ENCODE measurements around the gene PRR14.

PRR14 gene

DNA sequence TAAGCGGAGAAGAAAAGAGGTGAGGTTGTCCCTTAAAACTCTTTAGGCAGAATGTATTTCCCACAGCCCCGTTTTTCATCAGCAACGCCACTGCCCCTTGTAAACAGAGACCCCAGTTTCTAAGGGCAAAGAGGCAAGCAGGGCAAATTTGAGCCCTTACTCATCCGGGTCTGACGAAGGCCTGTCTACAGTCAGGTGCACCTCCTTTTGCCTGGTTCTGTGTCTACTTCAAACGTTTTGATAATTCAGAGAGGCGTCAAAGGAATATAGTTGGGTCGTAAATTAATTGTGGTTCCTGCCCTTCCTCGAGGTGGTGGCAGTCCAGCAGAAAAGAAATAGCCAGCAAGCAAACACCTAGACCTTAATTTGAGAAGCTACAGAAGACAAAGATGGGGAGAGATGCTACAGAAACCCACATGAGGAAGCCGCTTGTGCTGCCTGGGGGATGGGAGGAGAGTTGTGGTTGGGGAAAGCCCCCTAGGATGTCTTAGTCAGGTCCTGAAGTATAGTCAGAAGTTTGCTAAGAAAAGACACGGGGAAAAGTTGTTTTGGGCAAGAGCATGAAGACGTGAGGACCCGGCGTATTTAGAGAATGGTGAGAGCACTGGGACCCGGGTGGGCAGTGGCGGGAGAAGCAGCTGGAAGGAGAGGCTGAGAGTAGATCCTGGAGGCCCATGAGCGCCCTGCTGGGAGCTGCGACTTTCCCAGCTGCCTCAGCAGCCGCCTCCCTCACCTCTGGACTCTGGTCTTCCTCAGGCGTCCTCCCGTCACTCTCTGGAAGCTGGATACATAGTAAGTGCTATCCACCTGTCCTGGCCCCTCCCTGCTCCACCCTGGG is 9.9 kb downstream of the PRR14 start:
- DNase-seq: no peak

DNA sequence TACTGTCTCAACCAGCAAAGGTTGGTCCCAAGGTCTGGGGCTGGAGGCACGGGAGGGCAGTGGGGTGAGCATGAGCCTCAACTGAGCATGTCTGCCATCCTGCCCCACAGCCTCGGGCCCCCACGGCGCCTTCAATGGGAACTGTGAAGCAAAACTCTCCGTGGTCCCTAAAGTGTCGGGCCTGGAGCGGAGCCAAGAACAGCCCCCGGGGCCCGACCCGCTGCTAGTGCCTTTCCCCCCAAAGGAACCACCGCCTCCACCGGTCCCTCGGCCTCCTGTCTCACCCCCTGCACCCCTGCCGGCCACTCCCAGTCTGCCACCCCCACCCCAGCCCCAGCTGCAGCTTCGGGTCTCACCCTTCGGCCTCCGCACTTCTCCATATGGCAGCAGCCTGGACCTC is 11.7 kb downstream of the PRR14 start:
- DNase-seq: no peak

DNA sequence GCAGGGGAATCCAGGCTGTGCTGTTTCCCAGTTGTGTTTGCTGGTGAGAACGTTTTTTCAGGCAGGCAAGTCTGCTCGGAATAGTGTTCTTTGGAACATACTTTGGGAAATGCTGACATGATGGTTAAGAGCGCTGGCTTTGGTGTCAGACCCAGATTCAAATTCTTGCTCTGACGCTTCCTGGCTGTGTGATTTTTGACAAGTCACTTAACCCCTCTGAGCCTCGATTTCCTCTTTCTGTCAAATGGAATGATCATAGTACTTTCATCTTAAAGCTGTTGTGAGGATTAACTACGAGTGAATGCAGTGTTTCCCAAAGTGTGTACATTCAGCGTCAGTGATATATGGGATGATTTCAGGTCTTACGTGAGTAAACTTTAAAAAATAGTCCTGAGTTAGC is 12.3 kb downstream of the PRR14 start:
- DNase-seq: no peak

DNA sequence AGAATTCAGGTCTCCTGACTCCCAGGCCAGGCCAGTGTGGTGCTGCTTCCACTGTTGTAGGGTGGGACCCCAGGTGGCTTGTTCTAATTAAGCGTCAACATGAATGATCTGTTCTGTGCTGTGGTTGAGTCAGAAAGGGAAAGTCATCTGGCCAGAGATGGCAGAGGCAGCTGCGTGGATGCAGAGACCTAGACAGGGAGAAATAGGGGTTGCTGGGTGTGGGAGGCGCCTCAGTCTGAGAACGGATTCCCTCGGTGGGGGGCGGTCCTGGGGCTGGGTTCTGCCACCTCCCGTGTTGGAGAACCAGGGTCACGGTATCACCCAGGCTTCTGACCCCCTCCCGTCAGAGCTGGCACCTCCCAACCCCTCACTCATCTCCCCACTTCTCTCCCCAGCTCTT is 13.1 kb downstream of the PRR14 start:
- no peak for DNase-seq

DNA sequence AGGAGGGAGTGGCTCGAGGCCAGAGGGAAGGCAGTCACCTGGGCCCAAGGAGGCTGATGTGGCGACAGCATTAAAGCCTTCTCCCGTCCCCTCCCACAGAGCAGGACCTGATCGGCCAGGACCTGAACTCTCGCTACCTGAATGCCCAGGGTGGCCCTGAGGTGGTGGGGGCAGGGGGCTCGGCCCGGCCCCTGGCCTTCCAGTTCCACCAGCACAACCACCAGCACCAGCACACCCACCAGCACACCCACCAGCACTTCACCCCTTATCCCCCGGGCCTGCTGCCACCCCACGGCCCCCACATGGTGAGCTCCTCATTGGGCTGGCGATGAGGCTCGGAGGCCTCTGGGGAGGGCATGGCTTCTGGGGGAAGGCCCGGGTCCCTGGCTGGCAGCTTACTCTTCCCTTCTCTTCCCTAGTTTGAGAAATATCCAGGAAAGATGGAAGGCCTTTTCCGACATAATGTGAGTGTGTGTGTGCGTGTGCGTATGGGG is 13.9 kb downstream of the PRR14 start:
- DNase-seq: no peak

DNA sequence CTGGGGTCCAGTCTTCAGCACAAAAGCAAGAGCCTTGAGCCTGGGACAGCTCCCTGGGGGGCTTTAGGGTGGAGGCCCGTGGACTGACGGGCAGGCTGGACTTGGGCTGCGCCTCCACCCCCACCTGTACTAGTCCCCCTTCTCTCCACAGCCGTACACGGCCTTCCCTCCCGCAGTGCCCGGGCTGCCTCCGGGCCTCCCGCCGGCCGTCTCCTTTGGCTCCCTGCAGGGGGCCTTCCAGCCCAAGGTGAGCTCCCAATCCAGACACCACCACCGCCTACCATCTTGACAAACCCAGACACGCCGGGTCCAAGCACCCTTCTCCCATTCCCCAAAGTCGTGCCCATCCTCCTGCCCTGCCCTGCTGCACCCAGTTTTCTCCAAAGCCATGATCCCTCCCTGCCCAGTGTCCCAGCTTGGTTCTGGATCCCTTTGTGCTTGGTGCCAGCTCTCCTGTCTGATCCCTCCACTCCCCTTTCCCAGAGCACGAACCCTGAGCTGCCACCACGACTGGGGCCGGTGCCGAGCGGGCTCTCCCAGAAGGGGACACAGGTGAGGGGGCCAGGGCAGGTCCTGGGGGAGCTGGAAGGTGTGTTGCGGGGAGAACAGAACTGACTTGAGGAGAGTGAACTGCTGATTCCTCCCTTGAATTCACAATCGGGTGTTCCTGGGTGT is 14.5 kb downstream of the PRR14 start:
- no peak for DNase-seq

DNA sequence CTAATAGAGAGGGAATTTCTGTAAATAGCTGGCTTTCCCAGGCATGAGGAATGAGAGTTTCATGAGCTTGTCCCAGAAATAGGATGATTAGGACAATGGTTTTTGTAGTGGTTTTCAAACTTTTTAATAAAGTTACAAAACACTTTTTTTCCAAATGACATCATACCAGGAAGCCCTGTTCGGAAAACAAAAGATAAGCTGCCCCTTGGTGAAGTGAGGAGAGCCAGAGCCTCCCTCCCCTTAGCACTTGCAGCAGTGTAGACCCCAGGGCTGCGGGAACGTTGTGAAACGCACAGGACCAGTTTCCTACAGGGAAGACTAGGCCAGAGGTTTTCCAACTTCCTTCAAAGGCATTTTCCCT is 15.1 kb downstream of the PRR14 start:
- DNase-seq: no peak

DNA sequence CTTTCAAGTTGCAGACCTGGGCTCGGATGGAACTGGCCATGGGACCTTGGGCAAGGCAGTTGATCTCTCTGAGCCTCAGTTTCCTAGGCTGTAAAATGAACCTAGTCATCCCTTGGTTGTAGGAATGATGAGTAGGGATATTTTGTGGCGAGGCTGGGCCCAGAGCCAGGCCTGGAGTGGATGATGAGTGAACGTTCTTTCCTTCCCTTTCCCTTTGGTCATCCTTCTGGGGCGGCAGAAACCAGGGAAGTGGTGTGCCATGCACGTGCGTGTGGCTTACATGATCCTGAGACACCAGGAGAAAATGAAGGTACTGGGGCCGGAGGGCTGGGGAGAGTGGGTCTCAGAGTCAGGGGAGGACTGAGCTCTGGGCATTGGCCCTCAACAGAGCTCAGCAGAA is 15.9 kb downstream of the PRR14 start:
- DNase-seq: no peak

DNA sequence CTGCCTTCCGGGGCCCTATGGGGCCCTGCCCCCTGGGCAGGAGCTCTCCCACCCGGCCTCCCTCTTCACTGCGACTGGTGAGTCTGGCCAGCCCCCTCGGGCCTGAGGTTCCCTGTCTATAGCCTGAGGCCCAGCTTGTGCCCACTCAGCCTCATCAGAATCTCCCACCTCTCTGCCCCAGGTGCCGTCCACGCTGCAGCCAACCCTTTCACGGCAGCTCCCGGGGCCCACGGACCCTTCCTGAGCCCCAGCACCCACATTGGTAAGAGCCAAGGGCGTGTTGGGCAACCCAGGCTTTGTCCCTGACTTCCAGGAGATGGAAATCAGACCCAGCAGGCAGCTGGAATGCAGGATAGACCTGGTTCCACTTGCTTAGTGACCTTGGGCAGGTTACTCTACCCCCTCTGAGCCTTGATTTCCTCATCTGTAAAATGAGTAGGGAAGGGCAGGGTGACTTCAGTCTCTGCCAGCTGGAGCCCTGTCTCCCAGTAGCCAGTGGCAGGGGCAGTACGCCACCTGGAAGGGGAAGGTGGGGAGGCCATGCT is 16.7 kb downstream of the PRR14 start:
- DNase-seq: no peak

DNA sequence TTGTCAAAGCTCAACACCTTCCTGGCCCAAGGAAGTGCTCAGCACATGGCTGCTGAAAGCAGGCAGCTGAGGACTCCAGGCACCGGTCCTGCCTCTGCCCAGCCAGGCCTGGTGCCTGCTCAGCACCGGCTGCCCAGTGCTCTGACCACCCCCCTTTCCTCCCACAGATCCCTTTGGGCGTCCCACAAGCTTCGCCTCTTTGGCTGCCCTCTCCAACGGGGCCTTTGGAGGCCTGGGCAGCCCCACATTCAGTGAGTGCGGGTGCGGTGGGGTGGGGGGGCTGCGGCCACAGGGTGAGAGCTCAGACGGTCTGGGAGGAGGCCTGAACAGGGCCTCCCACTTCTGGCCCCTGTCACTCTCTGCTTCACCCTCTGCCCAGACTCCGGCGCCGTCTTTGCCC is 17.6 kb downstream of the PRR14 start:
- no peak for DNase-seq

DNA sequence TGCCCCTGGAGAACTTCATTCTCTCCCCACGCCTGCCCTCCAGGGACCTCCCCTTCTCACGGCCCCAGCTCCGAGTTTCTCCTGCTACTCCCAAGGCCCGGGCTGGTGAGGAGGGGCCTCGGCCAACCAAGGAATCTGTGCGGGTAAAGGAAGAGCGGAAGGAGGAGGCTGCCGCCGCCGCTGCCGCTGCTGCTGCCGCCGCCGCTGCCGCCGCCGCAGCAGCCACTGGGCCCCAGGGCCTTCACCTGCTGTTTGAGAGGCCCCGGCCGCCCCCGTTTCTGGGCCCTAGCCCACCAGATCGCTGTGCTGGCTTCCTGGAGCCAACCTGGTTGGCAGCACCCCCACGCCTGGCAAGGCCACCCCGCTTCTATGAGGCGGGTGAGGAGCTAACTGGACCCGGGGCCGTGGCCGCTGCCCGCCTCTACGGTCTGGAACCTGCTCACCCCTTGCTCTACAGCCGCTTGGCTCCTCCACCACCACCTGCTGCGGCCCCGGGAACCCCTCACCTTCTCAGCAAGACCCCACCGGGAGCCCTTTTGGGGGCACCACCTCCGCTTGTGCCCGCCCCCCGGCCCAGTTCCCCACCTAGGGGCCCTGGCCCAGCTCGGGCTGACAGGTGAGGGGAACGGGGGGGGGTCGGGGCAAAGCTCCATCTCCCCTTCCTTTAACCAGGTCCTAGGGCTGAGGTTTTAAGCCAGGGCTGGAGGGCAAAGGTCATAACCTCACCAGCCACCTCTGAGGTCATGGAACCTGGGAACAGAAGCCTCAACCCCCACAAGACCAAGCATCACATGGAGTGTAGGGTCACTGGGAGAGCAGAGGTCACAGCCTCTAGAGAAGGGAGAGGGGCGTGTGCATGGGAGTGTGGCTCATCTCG is 18.5 kb downstream of the PRR14 start:
- no peak for DNase-seq

DNA sequence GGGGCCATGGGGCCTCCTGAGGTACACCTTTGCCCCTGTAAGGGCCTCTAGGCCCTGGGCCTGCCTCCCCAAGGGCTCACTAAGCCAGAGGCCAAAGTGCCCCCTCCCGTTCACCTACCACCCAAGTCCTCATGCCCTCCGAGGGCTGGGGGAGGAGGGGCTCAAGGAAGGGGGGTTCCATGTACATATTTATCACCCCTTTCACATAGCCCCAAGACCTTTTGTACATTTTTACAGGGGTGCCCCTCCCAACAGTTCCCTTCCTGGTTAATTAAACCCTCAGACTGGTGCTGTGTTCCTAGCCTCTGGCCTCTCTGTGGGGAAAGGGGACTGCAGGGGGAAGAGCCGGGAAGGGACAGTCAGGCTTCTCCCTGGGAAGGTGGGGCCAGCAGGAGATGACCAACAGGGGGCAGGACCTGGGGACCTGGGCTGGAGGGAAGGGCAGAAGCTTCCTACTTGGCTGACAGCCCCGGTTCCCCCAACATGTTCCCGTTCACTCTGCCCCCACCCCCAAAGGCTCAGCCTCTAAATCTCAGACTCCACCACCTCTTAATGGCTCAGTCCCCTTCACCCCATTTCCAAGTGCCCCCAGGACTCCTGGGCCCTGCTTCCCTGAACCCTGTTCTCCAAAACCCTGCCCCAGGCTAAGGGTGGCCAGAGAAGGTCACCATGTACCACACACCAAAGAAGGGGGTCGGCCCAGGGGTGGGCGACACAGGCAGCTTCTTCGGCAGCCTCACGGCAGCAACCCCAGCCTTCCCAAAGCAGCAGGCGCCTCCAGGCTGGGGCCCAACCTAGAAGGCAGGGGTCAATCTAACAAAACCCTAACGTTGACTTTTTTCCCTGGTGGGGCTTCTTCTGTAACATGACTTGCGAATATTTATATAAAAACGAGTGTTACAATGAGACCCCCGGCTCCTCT is 19.4 kb downstream of the PRR14 start:
- no peak for DNase-seq

DNA sequence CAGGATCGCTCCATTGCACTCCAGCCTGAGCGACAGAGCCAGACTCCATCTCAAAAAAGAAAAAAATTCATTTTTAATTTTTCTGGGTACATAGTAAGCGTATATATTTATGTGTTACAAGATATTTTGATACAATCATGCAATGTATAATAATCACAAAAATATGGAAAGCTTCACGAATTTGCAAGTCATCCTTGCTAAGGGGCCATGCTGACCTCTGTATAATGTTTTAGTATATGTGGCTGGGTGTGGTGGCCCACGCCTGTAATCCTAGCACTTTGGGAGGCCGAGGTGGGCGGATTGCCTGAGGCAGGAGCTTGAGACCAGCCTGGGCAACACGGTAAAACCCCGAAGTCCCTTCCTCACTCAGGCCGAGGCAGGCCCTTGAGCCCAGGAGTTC is 24.4 kb downstream of the PRR14 start:
- no peak for DNase-seq

DNA sequence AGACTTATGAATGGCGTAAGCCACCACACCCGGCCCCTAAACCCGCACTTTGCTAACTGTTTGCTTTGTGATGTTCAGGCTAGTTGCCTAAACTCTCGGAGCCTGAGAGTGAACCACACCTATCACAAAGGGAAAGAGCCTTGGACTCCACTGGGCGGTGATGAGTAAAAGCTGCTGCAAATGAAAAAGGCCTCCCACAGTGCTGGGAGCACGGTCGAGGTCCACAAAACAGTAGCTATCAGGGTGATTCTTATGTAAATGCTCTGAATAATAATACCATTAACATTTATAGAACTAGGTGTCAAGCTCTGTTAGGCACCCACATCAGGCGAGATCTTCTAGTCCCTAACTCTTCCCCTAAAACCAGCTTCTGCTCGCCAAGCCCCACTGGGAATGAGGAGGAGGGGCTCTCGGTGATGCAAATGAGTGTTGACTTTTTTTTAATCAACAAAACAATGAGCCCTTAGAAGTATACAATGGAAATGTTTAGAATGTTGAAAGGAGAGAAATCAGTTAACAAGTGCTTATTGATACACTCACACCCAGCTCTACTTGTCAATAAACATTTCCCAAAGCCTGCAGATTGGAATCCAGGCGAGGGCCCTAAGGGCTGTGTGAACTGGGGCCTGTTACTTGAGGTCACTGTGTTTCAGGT is 27.3 kb downstream of the PRR14 start:
- no peak for DNase-seq

DNA sequence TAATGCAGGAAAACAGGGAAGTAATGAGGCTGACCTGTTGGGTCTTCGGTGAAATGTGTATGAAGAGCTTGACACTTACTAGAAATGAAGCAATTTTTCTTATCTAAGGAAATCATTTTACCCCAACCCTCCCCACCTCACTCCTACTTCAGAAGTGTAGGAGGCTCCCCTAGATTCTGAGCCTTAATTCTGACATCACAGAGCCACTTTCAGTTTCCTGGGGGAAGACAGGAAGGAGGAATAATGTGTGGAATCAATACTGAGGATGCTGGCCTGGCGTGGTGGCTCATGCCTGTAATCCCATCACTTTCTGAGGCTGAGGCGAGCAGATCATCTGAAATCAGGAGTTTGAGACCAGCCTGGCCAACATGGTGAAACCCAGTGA is 27.8 kb downstream of the PRR14 start:
- DNase-seq: no peak

DNA sequence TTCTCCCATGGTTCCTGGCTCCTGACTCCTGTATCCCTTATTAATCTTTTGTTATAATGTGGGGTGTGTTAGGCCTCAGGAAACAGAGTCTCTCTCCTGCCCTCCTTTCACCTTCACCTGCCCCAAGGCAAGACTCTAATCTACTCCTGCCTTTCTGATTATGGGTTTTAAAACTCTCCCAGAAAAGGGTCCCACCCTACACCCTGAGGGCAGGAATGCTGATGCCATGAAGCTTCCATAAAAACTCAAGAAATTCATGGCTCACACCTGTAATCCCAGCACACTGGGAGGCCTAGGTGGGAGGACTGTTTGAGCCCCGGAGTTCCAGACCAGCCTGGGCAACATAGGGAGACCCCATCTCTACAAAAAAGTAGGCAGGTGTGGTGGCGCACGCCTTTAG is 29.6 kb downstream of the PRR14 start:
- no peak for DNase-seq

DNA sequence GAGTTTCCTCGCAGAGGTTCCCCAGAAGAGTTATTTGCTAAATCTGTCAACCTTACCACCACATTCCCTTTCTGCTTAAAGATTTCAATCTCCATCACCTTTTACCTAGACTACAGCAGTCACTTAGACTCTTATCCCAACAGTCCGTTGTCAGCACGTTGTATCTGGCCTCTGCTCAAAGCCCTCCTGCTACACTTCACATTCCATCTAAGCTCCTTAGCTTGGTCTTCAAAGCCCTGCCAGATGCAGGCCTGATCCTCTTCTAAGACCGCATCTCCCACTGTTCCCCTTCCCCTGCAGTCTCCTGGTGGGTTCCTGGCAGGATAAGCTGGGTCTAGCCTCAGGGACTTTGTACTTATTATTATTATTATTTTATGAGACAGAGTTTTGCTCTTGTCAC is 37.9 kb downstream of the PRR14 start:
- DNase-seq: no peak

DNA sequence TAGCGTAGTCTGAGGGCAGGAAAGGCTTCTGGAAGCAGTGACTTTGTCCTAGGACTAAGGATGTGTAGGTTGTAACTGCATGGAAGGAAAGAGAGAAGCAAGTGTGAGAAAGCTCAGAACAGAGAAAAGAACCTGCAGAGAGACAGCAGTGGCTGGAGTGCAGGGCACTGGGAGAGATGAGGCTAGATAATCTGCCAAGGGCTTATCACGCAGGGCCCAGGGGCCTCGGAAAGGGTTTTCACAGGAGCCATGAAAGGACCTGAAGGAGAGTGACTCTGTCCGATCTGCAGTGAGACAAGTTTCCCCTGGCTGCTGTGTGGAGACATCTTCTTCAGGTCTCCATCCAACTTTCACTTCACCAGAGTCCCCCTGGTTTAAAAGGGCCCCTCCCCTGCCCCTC is 41.1 kb downstream of the PRR14 start:
- no peak for DNase-seq

DNA sequence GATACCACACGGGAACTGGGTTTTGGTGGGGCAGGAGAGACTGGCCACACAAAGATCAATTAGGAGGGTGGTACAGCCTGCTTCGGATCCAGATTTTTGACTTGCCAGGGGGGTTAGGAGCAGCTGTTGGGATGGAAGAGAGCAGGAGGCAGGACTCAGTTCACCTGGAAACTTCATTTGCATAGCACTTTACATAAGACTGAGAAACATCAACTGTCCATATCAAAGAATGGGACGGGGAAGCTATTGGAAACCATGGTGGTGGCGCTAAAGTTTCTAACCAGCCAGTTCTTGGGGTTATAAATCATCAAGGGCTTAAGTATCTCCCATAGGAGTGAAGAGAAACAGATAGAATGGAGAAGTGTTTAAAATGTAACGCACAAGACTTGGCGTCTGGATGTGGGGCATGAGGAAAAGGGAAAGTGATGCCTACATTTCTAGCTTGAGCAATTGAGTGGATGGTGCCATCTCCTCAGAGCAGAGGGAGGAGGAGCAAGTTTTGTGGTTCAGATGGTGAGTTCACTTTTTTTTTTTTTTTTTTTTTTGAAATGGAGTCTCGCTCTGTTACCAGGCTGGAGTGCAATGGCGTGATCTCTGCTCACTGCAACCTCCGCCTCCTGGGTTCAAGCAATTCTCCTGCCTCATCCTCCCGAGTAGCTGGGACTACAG is 41.8 kb downstream of the PRR14 start:
- DNase-seq: no peak

DNA sequence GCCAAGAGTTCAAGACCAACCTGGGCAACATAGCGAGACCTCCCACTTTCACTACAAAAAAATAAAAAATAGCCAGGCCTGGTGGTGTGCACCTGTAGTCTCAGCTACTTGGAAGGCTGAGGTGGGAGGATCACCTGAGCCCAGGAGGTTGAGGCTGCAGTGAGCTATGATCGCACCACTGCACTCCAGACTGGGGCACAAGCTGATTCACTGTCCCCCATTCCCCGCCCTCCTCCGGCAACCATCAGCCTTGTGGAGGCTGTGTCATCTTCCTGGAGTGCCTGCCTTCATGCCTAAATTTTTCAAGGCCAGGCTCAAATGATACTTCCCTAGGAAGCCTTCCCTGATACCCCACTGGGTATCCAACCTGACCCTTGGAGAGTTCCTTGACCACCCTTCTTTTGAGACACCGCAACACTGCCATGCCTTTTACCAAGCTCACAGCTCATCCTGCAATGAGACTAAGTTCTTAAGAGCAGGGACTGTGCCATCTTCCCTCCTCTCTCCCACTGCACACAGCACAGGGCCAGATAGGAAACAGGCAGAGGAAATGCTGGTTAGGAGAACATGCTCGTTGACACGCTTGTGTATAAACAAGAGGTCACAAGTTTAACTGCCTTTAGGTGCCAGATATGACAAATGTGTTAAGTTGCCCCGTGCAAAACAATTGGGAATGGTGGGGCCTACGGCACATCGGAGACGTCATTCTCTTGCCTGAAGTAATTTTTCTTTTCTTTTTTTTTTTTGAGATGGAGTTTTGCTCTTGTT is 44.4 kb downstream of the PRR14 start:
- DNase-seq: no peak
